A204.1 (cell line): Measurements from ENCODE around the gene ZNF740.

Experiments used
- FAIRE-seq: peaks from 2 replicates; lab custom pipeline; 2012; peaks lifted over from hg19 to GRCh38; lab: Jason Lieb, UNC

Gene ZNF740

DNA sequence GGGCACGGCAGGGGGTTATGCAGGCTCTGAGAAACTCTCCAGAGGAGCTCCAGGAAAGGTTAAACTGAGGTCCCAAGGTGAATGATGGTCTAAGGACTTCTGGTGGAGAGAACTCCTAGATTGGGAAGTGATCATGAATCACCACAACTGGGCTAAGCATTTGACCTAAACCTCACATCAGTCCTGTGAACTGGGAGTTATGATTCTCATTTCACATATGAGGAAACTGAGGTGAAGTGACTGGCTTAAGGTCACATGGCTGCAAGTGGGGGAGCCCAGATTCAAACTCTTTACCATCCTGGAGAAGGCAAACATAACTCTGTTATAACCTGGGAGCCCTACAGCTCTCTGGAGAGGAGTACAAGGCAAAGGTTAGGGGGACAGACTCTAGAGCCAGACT lies 47.3 kb downstream of the ZNF740 start:
- no peak for FAIRE-seq

DNA sequence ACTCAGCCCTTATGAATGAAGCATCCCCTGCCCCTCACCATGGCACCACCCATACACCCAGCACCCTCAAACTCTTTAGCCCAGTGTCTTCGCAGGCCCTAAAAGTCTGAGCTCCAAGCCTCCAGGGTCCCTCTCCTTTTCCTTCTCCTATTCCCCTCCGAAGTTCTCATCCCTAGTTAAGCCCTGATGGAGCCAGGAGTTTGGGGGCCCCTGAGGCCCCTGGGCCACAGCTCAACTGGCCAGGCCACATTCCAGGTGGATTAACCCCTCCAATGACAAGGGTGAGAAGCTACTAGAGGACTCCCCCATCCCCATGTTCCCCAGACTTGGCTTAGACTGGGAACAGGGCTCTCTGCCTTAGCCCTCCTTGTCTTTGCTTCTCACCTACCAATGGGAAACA lies 48.9 kb downstream of the ZNF740 start:
- no peak for FAIRE-seq

DNA sequence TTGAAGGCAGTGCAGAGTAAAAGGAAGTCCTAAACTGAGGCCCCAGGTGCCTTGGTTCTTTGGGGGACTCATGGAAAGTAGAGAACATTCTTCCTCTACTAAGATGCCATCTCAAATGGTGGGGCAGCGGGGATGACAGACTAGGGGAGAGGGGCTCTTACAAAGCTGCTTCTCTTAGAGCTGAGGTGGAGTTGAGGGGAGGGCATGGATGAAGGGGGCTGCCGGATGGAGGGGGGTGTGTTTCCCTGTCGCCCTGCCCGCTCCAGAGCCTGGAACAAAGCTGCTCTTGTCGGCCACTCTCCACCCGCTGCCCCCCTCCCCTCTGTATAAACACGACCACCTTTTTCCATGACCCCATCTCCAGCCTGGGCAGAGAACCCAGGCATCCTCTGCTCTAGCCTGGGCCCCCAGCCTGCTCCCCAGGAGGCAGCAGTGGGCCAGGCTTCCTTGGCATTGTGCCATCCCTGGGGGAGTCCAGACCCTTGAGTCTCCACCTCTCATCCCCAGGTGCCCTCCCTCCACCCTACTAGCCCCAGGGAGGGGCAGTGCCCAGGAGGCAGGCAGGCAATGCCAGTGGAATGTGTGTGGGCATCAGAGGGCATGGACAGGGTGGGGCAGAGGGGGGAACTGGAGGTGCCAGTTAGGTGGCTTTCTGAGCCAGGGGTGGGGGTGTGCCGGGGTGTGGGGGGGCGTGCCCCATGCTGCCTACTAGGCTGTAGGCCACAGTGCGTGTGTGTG lies 49.8 kb downstream of the ZNF740 start:
- FAIRE-seq, result no peak

DNA sequence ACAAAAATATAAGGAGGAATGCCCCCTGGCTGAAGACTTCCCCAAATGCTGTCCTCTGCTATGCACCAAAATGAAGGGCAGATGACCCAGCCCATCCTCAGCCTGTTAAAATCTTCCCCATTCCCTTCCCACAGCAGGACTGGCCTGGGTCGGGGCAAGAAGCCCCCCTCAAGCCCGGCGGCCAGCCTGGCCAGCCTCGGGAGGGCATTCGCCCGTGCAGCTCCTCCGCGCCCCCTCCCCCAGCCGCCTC lies 51.1 kb downstream of the ZNF740 start:
- no peak for FAIRE-seq

DNA sequence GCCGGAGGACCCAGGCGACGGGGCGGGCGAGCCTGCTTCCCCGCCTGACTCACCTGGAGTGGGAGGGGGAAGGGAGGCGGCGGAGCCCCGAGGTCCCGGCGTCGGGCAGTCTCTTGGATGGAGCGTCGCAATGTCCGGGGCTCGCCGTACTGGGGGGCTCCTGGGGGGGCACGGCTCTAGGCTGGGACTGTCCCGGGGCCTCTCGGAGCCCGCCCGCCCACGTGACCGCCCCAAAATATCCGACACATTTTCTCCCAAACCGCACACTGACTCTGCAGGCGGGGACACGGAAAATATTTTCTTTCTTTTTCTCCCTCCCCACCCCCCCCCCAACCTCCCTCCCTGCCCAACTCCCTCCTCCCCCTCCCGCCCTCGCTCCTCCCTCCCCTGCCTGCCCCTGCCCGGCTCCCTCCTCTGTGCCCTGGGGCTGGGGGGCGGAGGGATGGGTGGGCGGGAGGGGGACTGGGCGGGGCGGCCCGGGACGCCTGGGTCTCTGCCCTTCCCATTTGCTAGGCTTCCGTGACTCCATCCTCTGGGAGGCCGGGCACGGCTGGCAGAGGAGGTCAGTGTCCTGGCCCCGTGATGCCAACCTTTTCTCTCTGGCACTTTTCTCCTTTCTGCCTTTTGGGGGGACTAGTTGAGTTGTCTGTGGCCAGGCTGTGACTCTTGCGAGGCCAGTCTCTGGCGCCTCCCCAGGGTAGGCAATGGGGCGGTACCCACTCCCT lies 51.6 kb downstream of the ZNF740 start, which contains the start of gene RARG:
Gene RARG, minus strand, starts transcription at position 289 of the 725 bp plus-strand sequence. CDS start 4,664 bp downstream, outside the sequence.
- FAIRE-seq, result no peak

DNA sequence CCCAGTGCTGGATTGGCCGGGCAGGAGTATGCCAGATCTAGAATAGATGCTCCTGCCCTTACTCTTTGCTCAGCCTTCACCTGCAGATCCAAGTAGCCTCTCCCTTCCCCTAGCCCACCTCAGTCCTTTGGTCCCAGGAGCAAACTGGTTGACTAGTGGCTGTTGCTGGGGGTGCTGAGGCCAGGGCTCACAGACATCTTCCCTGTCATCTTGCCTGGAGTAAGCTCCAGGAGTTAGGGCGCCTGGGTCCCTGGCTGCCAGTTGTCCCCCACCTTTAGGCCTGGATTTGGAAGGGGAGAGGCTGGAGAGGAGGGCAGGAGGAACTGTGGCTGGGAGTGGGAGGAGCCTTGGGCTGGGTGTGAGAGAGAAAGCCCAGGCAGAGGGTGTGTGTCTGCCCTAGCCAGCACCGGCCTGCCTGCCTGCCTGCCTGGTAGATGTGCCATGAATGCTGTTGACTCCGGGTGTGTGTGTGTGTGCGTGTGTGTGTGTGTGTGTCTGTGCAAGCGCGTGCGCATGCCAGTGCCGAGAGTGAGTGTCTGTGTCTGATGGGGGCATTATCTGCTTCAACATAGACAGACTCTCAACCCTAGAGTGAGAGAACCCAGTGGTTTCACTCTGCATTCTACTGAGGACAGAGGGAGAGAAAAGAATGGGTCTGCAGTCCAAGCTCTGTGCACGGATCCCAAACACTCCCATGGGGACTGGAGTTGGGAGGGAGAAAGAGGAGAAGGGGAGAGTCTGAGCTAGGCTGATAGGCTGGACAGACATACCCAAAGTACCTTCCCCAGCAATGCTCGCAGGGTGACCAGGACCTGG lies 52.3 kb downstream of the ZNF740 start:
- no peak for FAIRE-seq

DNA sequence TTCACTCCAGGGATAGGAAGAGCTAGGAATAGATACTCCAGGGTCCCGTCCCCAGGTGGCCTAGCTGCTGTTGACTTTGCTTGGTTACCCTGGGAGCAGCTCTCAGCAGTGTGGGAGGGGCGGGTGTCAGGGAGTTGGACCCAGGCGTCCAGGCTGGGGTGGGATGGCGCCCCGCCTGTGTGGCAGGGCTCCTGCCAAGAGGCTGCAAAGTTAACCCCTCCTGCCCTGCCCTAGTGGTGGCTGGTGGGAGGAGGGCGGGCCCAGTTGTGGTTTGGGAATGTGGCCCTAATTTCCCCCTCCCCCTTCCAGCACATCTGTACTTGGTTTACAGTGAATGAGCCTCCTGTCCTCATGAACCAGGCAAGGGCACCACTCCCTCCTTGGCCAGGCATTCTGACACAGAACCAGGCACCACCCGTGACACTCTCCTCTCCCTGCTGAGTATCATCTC lies 53.2 kb downstream of the ZNF740 start:
- FAIRE-seq, result no peak

DNA sequence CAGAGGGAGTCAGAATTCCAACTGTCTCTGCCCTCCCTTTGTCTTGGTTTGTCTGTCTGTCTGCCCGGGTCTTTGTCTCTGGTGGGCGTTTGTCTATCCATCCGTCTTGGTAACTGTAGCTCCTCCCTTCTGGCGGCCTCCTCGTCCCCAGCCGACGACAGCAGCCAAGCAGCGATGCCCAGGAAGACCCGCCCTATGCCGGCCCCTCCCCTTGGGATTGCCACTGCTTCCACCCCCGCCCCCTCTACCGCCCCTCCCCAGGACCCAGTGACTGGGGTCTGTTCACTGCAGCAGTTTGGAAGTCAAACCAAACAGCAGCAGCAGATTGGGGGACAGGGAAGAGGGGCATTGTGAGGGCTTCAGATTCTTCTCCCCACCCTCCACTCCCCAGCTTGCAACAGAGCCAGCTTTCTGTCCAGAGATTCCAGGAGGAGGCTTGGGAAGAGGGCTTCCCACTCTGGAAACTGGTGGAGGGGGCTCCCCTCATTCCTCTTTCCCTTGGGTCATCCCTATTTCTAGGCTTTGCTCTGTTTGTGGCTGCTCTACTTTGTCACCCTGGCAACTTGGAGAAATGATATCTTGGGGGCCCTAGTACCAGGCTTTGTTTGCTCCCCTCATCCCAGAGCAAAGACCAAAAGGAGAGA lies 53.9 kb downstream of the ZNF740 start:
- FAIRE-seq, result no peak

DNA sequence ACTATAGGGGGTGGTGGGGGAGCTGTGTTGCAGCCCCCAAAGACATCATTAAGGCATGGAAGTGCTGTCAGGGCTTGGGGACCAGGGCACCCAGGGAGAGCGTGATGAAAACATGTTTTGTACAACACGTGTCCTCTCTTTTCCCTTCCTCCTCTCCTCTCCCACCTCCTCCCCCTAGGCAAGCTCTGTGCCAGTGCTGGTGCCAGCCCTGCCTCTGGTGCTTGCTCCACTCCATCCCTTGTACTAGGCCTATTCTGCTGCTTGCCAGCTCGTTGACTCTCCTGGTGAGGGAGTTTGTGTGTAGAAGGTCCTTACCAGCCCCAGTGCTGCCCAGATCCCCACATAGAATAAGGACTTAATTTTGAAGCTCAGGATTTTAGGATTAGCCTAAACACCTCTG lies 54.6 kb downstream of the ZNF740 start:
- no peak for FAIRE-seq

DNA sequence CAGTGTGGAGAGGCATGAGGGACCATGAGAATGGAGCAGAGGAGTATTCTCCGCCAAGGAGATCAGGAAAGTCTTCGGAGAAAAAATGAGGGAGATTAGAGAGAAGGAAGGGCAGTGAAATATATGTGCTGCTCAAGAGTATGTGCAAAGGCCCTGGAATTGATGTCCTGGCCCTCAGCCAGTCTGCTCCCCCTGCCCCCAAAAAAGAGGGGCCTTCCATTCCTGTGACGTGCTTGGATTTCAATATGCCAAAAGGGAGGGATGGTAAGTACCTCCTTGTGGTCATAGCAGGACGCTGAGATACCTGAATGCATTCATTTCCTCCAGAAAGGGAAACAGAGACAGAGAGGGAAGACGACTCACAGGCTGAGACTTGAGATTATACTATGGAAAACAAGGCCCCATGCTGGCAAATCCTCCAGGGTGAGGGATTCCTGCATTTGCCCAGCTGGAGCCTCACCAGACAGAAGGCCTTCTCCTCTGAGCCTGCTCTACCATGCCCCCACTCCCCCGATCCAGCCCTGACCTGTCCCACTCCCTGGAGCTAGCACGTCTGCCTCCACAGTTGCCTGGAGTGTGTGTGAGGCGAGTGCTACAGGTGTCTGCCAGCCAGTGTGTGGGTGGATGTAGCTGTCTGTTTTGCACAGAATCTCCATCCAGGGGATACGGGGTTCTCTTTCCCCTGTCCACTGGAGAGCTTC lies 55.4 kb downstream of the ZNF740 start:
- FAIRE-seq, result no peak

DNA sequence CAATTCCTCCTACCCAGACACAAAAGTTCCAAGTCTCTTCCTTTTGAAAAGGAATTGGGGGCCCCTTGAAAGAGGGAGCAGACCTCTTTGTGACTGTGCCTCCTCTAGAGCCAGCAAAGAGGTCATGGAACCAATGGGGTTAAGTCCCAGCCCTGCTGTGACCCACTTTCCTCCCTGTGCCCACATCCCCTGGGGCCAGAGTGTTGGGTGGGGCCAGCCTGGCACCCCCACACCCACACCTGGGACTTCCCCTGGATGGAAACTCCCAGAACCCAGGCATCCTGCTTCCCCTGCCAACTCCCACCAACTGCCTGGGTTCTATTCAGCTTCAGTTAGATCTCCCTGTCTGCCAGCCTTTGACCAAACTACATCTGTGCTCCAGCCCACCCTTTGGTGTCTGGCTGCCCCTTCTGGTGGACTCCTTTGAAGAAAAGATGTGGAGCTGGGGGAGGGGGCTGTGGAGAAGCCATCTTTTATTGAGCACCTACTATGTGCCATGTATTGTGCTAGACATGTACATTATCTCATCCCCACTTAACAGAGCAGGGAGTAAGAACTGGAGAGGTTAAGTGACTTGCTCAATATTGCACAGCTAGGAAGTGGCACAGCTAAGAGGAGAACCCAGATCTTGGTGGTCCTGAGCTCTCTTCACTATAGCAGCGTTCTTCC lies 56.1 kb downstream of the ZNF740 start:
- FAIRE-seq, result no peak

DNA sequence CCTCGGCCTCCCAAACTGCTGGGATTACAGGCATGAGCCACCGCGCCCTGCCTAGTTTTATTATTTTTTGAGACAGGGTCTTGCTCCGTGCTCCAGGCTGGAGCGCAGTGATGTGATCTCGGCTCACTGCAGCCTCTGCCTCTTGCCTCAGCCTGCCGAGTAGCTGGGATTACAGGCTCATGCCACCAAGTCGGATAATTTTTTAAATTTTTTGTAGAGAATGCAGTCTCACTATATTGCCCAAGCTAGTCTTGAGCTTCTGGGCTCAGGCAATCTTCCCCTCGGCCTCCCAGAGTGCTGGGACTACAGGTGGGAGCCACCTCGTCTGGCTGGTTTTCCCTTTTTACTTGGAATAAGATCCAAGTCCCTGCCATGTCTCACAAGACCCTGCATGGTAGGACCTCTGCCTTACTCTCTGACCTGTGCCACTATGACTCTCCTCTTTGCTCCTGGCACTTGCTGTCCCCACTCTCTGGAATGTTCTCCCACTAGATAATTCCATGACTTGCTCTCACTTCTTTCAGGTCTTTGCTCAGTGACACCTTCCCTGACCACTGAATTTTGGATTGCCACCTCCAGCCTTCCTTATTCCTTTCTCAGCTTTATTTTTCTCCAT lies 59.2 kb downstream of the ZNF740 start:
- no peak for FAIRE-seq

DNA sequence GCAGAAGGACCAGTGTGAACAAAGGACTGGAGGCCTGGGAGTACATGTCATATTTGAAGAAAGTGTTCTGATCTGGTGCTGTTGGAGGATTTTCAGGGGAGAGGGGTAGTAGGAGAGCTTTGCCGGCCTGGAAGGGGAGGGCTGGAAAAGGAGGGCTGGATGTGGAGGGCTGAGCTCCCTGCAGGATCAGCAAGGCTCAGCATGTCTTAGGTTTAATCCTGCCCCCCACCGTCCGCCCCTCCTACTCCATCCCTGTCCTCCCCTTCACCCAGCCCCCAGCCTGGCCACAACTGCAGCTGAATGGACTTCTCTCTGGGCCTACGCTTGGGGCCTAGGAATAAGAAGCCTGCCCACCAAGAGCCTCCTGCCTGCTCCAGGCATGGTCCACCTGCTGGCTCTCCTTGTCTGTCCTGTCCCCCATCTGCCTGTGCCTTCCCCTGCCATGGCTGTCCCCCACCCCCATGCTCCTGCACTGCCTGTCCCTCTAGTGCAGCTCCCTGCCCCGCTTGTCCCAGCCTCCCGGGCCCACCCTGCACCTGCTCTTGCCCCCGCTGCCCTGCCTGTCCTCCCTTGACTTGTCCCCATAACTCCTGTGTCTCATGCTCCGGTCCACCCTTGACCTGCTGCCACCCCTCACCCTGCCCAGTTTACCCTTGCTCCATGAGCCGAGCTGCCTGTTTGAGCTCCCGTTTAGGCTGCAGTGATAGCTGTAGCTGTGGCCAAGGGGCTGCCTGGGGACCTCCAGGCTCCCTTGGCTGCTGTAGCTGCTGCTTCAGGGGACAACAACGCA lies 61.3 kb downstream of the ZNF740 start:
- FAIRE-seq, result no peak

DNA sequence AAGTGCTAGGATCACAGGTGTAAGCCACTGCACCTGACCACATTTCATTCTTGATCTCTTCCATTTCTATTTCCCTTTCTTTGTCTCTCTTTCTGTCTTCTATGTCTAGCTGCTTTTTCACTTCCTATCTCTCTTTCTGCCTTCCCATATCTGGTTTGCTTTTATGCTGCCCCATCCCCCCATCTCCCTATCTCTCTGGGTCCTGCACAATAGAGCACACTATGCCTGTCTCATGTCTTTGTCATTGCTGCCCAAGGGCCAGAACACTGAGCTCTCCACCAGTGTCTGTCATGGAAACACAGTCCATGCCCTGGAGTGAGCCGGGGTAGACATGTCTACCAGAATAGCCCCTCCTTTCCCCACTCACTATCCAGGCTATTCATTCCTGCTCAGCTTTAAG lies 63.8 kb downstream of the ZNF740 start:
- FAIRE-seq, result no peak
